LNCaP clone FGC (cell line): Measurements from ENCODE around the gene GIGYF1.

Source experiments
- DNase-seq: peaks from one replicate; pipeline ENCODE4 v3.0.0-alpha.2; 2011; ENCODE audit warnings: low read depth
- H3K4me3 ChIP-seq: 2 replicates; pipeline ENCODE4 v1.5.1; 2011; ENCODE audit warnings: mild to moderate bottlenecking, low read depth, low read length, control low read depth
- TF ChIP-seq, protein P1 (sequence below): IDR thresholded peaks from 2 replicates; pipeline ENCODE4 v1.5.1; 2012; ENCODE audit warnings: mild to moderate bottlenecking; ENCODE audit not compliant: control insufficient read depth, insufficient read depth; ENCODE audit errors: extremely low read depth

GIGYF1 gene

GRCh38 chr7:100682991-100683658 lies 10.9 kb downstream of the GIGYF1 start:
- DNase-seq: no peak
- no peak overlapping the region for H3K4me3 ChIP-seq
- TF ChIP-seq, protein P1, sequence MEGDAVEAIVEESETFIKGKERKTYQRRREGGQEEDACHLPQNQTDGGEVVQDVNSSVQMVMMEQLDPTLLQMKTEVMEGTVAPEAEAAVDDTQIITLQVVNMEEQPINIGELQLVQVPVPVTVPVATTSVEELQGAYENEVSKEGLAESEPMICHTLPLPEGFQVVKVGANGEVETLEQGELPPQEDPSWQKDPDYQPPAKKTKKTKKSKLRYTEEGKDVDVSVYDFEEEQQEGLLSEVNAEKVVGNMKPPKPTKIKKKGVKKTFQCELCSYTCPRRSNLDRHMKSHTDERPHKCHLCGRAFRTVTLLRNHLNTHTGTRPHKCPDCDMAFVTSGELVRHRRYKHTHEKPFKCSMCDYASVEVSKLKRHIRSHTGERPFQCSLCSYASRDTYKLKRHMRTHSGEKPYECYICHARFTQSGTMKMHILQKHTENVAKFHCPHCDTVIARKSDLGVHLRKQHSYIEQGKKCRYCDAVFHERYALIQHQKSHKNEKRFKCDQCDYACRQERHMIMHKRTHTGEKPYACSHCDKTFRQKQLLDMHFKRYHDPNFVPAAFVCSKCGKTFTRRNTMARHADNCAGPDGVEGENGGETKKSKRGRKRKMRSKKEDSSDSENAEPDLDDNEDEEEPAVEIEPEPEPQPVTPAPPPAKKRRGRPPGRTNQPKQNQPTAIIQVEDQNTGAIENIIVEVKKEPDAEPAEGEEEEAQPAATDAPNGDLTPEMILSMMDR: no peak

DNA sequence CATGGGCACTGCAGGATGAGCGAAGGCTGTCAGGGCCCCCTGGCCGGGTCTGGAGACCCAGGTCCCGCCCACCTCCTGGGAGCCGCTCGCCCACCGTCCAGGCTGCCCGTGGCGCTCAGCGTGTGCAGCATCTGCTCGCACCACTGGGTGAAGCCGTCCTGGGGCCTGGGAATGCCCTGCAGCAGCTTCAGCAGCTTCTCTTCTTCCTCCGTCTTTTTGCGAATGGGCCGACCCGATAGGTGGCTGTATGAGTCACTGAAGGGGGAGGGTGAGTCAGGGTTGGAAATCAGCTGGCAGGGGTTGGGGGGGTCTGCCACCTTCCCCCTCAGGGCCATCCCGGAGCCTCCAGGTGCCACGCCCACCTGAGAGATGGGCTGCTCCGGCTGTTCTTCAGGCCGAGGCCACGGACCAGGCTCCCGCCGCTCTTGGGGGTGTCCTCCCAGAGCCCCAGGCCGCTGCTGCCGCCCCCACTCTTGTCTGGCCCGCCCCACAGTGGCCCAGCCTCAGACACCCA lies 11.8 kb downstream of the GIGYF1 start:
- TF ChIP-seq, protein P1: no peak
- DNase-seq: no peak
- no peak overlapping the region for H3K4me3 ChIP-seq

DNA sequence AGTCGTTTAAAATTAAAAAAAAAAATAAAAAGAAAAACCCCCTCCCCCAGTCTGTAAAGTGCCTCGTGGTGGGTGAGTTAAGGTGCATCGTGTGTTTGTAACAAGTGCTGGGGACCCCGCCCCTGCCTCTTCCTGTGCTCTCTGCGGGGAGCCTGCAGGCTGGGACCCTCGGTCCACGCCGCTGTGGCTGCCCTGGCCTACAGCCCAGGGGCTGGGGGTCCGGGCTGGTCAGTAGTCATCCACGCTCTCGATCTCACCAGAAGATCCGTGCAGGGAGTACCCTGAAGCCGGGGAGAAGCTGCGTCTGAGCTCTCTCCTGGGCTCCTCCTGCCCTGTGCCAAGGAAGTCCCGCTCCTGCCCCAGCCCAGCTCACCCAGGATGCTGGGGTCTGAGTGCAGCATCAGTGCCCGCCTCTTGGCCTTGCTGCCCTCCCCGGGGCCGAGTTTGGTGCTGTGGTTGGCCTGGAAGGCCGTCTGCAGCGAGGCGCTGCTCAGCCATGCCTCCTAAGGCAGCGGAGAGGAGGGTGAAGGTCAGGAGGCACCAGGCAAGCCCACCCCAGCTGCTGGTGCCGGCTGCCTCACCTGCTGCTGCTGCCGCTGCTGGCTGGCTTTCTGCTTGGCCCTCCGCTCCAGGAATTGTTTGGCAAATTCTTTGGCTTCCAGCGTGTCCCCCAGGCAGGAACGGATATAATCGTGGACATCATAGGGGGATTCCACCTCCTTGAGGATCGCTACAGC lies 12.4 kb downstream of the GIGYF1 start:
- no peak overlapping the region for H3K4me3 ChIP-seq
- DNase-seq: no peak
- TF ChIP-seq, protein P1: no peak

DNA sequence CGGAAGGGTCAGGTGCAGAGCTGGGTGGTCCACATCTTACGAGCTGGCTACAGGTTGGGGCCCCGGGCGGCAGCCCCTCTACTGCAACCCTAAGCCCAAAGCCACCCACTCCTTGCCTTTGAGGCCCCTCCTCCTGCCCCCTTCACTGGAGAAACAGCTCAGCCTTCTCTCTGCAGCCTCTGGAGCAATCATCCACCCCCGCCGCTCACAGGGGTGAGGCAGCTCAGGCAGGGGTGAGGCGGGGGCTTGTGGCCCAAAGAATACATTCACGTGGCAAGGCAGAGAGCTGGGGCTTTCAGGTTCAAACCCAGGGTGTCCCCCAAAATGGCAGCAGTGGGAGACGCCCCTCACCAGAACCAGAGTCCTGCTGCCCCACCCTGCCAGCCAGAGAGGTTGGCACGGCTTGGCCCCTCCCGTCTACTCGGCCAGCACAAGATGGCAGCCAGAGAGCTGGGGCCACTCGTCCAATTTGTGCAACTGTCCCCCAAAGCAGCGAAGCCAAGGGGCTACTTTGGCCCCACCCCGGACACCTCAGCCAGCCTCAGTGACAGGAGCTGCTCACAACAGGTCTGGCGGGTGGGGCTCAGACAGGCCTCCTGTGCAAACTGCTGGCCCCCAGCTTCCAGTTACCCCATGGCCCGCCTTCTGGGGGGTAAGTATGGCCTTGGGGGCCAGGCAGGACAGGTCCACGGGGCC lies 13.3 kb downstream of the GIGYF1 start:
- no peak overlapping the region for H3K4me3 ChIP-seq
- DNase-seq: no peak
- TF ChIP-seq, protein P1: no peak

- DNase-seq: no peak
- TF ChIP-seq, protein P1: no peak
- H3K4me3 ChIP-seq: no peak overlapping the region
Measured at GRCh38 chr7:100679927-100680575, 14.0 kb downstream of the GIGYF1 start.

DNA sequence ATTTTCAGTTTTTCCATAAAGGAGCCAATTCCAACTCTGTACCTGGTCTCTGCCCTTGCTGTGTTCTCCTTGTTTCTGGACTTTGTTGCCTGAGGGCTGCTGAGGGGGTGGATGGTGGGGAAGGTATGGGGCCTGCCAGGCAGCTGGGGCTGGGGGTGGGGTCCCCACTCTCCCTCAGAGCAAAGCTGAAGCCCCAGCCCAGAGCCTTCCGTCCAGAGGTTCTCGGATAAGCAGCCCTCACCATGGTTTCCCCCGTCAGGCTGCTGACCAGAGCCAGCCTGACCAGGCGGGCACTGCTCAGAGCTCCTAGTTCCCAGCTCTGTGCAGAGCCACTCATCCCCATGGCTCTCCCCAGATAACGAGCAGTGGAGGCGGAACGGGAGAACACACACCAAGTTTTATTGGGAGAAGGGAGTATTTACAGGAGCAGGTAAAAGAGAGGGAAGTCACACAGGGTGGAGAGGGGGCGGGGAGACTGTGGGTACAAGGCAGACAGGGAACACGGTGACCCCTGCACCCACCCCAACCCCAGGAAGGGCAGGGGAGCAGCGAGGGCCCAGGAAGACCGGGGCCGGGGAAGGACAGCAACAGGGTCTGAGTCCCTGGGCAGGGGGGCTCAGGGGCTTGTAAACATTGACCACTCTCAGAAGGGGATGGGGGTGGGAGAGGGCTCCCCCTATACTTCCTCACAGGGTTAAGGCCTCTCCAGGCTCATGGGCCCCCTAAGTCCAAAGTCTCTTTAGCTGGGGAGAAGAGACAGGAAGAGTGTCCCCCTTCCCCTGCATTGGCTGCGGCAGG lies 14.7 kb downstream of the GIGYF1 start:
- TF ChIP-seq, protein P1: no peak
- DNase-seq: peak; percentile 62
- no peak overlapping the region for H3K4me3 ChIP-seq
